22Rv1 (cell line): Measurements from ENCODE around the gene XYLB.

Experiments
- H3K27ac ChIP-seq: fragments of 450-650 bp; 2 replicates; pipeline ENCODE4 v1.5.1; 2017
- CTCF ChIP-seq: fragments of 450-650 bp; IDR thresholded peaks from 2 replicates; pipeline ENCODE4 v1.5.1; 2017; ENCODE audit warnings: mild to moderate bottlenecking
- ZFX ChIP-seq: fragments of 450-650 bp; IDR thresholded peaks from 2 replicates; pipeline ENCODE4 v1.6.1; 2017; ENCODE audit warnings: antibody characterized with exemption, borderline replicate concordance

Gene XYLB

GRCh38 chr3:38383156-38383875 is 36.7 kb downstream of the XYLB start:
- no peak for TF ChIP-seq CTCF
- TF ChIP-seq ZFX = no peak
- H3K27ac ChIP-seq = no peak overlapping the region

GRCh38 chr3:38386992-38387750 is 40.6 kb downstream of the XYLB start:
- no peak overlapping the region for H3K27ac ChIP-seq
- TF ChIP-seq CTCF (no peak), ZFX (no peak)

GRCh38 chr3:38387862-38388261 is 41.3 kb downstream of the XYLB start:
- TF ChIP-seq ZFX = no peak
- no peak for TF ChIP-seq CTCF
- no peak overlapping the region for H3K27ac ChIP-seq

- TF ChIP-seq ZFX (no peak), CTCF (no peak)
- no peak overlapping the region for H3K27ac ChIP-seq
These were observed 46.1 kb downstream of the XYLB start for GRCh38 chr3:38392604-38393163.

- no peak overlapping the region for H3K27ac ChIP-seq
- TF ChIP-seq ZFX (no peak), CTCF (no peak)
These were observed 49.7 kb downstream of the XYLB start for GRCh38 chr3:38396239-38396638.

GRCh38 chr3:38396861-38397260 is 50.3 kb downstream of the XYLB start:
- no peak overlapping the region for H3K27ac ChIP-seq
- TF ChIP-seq CTCF (no peak), ZFX (no peak)

- TF ChIP-seq CTCF (no peak), ZFX (no peak)
- H3K27ac ChIP-seq = no peak overlapping the region
These were observed 50.7 kb downstream of the XYLB start for GRCh38 chr3:38397320-38397719.
